Panc1 (cell line): ENCODE data around the gene PGBD2.

Experiments
- CTCF ChIP-seq: fragments of 450-650 bp; IDR thresholded peaks from 2 replicates; pipeline ENCODE4 v1.5.1; 2017; ENCODE audit warnings: mild to moderate bottlenecking
- TCF7L2 ChIP-seq: IDR thresholded peaks from 2 replicates; pipeline ENCODE4 v1.6.1; 2011; ENCODE audit warnings: mild to moderate bottlenecking, low read depth, low read length, inconsistent platforms
- TF ChIP-seq, protein P1 (sequence below), 2 experiments: IDR thresholded peaks; 2 replicates each; pipeline ENCODE4 v1.6.1; 2011 to 2012; ENCODE audit warnings: low read depth in 2 of 2, control low read depth in 1 of 2, low read length in 1 of 2, mild to moderate bottlenecking in 1 of 2, moderate library complexity in 1 of 2; ENCODE audit not compliant: insufficient read depth in 1 of 2

GRCh38 chr1:248873409-248873992, 32.5 kb upstream of the PGBD2 start:
- TF ChIP-seq CTCF (no peak), TCF7L2 (no peak)
- TF ChIP-seq, protein P1, sequence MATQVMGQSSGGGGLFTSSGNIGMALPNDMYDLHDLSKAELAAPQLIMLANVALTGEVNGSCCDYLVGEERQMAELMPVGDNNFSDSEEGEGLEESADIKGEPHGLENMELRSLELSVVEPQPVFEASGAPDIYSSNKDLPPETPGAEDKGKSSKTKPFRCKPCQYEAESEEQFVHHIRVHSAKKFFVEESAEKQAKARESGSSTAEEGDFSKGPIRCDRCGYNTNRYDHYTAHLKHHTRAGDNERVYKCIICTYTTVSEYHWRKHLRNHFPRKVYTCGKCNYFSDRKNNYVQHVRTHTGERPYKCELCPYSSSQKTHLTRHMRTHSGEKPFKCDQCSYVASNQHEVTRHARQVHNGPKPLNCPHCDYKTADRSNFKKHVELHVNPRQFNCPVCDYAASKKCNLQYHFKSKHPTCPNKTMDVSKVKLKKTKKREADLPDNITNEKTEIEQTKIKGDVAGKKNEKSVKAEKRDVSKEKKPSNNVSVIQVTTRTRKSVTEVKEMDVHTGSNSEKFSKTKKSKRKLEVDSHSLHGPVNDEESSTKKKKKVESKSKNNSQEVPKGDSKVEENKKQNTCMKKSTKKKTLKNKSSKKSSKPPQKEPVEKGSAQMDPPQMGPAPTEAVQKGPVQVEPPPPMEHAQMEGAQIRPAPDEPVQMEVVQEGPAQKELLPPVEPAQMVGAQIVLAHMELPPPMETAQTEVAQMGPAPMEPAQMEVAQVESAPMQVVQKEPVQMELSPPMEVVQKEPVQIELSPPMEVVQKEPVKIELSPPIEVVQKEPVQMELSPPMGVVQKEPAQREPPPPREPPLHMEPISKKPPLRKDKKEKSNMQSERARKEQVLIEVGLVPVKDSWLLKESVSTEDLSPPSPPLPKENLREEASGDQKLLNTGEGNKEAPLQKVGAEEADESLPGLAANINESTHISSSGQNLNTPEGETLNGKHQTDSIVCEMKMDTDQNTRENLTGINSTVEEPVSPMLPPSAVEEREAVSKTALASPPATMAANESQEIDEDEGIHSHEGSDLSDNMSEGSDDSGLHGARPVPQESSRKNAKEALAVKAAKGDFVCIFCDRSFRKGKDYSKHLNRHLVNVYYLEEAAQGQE (IDR thresholded peaks at IDR 0.05; ENCODE audit: insufficient read depth in 1 of 2, low read depth in 2 of 2, low read length in 1 of 2), result 0 out of 4 replicates have a peak, but pooled peaks of 1 of the 2 experiments have one; percentile 28
